ENCODE results near the gene VWCE.
A peak's percentile ranks its signal among the peaks of the same experiment; 100 is the strongest.

Gene VWCE, protein sequence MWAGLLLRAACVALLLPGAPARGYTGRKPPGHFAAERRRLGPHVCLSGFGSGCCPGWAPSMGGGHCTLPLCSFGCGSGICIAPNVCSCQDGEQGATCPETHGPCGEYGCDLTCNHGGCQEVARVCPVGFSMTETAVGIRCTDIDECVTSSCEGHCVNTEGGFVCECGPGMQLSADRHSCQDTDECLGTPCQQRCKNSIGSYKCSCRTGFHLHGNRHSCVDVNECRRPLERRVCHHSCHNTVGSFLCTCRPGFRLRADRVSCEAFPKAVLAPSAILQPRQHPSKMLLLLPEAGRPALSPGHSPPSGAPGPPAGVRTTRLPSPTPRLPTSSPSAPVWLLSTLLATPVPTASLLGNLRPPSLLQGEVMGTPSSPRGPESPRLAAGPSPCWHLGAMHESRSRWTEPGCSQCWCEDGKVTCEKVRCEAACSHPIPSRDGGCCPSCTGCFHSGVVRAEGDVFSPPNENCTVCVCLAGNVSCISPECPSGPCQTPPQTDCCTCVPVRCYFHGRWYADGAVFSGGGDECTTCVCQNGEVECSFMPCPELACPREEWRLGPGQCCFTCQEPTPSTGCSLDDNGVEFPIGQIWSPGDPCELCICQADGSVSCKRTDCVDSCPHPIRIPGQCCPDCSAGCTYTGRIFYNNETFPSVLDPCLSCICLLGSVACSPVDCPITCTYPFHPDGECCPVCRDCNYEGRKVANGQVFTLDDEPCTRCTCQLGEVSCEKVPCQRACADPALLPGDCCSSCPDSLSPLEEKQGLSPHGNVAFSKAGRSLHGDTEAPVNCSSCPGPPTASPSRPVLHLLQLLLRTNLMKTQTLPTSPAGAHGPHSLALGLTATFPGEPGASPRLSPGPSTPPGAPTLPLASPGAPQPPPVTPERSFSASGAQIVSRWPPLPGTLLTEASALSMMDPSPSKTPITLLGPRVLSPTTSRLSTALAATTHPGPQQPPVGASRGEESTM
- long read RNA-seq, partial matches to known transcripts, result 0 of 1 reads
- long read RNA-seq, other reads (novel, unspliced or antisense), result 1 of 1 reads

DNA sequence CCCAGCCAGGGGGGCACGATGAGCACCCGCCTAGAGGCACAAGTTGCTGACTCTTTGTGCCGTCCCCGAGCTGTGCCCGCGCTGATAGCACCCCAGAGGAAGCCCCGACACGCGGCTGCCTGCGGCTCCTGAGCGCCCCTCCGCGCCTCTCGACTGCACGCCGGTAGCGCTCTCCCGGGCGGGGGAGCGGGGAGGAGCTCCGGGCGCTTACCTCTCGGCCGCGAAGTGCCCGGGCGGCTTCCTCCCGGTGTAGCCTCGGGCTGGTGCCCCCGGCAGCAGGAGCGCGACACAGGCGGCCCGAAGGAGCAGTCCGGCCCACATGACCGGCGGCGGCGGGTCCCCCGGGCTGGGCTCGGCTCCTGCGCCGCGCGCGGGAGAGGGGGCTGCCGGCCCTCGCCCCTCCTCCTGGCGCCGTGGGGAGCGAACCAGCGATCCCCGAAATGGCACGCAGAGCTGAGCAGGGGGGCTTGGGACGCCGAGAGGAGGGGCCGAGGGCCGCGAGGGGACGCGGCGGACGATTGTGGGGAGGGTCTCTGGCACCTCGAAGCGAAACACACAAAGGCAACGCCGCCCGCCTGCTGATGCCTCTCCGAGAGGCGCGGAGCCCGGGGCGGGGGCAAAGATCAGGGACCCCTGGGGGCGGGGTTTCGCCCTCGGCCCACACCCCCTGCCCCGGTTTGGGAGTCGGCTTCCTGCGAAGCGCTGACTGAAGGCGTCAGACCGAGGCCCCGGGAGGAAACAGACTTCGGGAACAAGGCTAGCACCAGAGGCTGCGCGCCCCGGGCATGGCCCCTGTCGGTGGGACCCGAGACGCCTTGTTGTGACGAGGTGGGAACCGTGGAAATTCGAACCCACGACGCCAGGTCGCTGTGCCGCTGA lies at the start of gene VWCE:
Gene VWCE (minus strand): TSS at position 600 of the 879 bp plus-strand sequence. CDS start 279 bp downstream, at position 321.
- Histone ChIP-seq H3K27me3 (ENCODE audit: insufficient read depth, poor library complexity, severe bottlenecking) (peaks cover 13% of the 10 kb centered on the region), H3K27ac (replicated peaks) (no peak within 1 kb of the TSS), H3K4me3 (replicated peaks; ENCODE audit: insufficient read depth, low read length) (peak within 1 kb of the TSS; percentile 30)
- DNase-seq (ENCODE audit: low read depth in 1 of 2, low spot score in 1 of 2), result peak; percentile 55 to 64
- peak; percentile 16; the same call in 1 of the 2 replicates for TF ChIP-seq POLR2AphosphoS5 (IDR thresholded peaks at IDR 0.05; ENCODE audit: low read depth)
- TF ChIP-seq GABPA (IDR thresholded peaks at IDR 0.05; ENCODE audit: low read depth), result no peak

DNA sequence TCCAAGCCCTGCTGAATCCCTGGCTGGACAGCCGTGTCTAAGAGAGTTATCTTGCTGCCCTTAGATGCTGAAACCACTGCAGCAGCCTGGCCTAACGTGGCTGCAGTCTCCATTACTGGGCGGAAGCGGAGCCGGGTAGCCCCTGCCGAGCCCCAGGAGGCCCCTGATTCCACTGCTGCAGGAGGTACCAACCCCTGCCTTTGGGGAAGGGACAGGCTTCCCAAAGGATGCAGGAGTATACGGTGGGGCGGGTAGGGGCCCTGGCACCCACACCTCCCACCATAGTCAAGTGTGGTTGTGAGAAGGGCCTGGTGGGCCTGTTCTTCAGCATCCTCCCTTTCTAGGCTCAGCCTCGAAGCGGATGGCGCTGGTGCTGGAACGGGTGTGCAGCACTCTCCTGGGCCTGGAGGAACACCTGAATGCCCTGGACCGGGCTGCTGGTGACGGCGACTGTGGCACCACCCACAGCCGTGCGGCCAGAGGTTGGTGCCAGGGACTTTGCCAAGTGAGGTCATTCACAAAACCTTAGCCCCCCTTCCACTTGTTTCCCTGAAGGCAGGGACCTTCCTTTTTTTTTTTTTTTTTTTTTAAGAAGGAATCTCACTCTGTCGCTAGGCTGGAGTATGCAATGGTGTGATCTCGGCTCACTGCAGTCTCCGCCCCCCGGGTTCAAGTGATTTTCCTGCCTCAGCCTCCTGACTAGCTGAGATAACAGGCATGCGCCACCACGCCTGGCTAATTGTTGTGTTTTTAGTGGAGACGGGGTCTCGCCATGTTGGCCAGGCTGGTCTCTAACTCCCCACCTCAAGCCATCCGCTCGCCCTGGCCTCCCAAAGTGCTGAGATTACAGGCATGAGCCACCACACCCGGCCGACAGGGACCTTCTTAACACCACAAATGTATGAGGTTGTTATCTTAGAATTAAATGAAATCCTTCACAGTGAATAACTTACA lies 49.0 kb upstream of the VWCE start:
- no peak for DNase-seq (ENCODE audit: low read depth in 1 of 2, low spot score in 1 of 2)
- Histone ChIP-seq H3K27me3 (ENCODE audit: insufficient read depth, poor library complexity, severe bottlenecking) (no peaks in the 10 kb centered on the region), H3K27ac (replicated peaks) (no peak overlapping the region), H3K4me3 (replicated peaks; ENCODE audit: insufficient read depth, low read length) (no peak overlapping the region)
- no peak for TF ChIP-seq POLR2AphosphoS5 (IDR thresholded peaks at IDR 0.05; ENCODE audit: low read depth)
- TF ChIP-seq SPI1 (IDR thresholded peaks at IDR 0.05; ENCODE audit: borderline replicate concordance, low read depth), result no peak
- TF ChIP-seq, protein P1, sequence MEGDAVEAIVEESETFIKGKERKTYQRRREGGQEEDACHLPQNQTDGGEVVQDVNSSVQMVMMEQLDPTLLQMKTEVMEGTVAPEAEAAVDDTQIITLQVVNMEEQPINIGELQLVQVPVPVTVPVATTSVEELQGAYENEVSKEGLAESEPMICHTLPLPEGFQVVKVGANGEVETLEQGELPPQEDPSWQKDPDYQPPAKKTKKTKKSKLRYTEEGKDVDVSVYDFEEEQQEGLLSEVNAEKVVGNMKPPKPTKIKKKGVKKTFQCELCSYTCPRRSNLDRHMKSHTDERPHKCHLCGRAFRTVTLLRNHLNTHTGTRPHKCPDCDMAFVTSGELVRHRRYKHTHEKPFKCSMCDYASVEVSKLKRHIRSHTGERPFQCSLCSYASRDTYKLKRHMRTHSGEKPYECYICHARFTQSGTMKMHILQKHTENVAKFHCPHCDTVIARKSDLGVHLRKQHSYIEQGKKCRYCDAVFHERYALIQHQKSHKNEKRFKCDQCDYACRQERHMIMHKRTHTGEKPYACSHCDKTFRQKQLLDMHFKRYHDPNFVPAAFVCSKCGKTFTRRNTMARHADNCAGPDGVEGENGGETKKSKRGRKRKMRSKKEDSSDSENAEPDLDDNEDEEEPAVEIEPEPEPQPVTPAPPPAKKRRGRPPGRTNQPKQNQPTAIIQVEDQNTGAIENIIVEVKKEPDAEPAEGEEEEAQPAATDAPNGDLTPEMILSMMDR (IDR thresholded peaks at IDR 0.05; ENCODE audit: insufficient read depth, low read length), result no peak
- TF ChIP-seq GABPA (IDR thresholded peaks at IDR 0.05; ENCODE audit: low read depth), result no peak
- TF ChIP-seq, protein P2, sequence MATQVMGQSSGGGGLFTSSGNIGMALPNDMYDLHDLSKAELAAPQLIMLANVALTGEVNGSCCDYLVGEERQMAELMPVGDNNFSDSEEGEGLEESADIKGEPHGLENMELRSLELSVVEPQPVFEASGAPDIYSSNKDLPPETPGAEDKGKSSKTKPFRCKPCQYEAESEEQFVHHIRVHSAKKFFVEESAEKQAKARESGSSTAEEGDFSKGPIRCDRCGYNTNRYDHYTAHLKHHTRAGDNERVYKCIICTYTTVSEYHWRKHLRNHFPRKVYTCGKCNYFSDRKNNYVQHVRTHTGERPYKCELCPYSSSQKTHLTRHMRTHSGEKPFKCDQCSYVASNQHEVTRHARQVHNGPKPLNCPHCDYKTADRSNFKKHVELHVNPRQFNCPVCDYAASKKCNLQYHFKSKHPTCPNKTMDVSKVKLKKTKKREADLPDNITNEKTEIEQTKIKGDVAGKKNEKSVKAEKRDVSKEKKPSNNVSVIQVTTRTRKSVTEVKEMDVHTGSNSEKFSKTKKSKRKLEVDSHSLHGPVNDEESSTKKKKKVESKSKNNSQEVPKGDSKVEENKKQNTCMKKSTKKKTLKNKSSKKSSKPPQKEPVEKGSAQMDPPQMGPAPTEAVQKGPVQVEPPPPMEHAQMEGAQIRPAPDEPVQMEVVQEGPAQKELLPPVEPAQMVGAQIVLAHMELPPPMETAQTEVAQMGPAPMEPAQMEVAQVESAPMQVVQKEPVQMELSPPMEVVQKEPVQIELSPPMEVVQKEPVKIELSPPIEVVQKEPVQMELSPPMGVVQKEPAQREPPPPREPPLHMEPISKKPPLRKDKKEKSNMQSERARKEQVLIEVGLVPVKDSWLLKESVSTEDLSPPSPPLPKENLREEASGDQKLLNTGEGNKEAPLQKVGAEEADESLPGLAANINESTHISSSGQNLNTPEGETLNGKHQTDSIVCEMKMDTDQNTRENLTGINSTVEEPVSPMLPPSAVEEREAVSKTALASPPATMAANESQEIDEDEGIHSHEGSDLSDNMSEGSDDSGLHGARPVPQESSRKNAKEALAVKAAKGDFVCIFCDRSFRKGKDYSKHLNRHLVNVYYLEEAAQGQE (IDR thresholded peaks at IDR 0.05; ENCODE audit: insufficient replicate concordance, low read depth), result no peak

DNA sequence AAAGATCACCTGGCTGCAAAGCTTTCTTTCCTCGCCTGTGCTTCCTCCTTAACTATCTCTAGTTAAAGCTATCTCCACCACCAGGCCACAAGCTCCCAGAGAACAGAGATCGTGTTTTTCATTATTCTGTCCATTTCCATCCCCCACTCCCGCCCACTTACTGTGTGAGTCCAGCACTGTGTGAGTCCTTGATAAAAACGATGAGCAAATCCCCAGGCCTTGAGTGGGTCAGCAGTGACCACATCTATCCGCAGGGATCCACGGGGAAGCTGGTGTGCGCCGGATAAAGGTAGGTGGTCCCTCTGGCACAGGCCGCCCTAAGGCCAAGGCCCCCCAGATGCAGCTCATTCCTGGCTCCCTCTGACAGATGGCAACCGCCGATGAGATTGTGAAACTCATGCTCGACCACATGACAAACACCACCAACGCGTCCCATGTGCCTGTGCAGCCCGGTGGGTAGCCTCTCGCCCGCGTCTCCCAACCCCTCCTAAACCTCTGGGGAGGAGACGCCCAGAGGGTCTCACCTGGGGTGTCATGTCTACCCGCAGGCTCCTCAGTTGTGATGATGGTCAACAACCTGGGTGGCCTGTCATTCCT lies 47.2 kb upstream of the VWCE start:
- DNase-seq (ENCODE audit: low read depth in 1 of 2, low spot score in 1 of 2), result no peak
- H3K27ac ChIP-seq (replicated peaks), result no peak overlapping the region
- TF ChIP-seq POLR2AphosphoS5 (IDR thresholded peaks at IDR 0.05; ENCODE audit: low read depth) (no peak), SPI1 (IDR thresholded peaks at IDR 0.05; ENCODE audit: borderline replicate concordance, low read depth) (no peak), GABPA (IDR thresholded peaks at IDR 0.05; ENCODE audit: low read depth) (no peak)
- TF ChIP-seq, protein P1 (IDR thresholded peaks at IDR 0.05; ENCODE audit: insufficient read depth, low read length), result no peak
- TF ChIP-seq, protein P2 (IDR thresholded peaks at IDR 0.05; ENCODE audit: insufficient replicate concordance, low read depth), result no peak
- no peaks in the 10 kb centered on the region for H3K27me3 ChIP-seq (ENCODE audit: insufficient read depth, poor library complexity, severe bottlenecking)
- no peak overlapping the region for H3K4me3 ChIP-seq (replicated peaks; ENCODE audit: insufficient read depth, low read length)

Data from HL-60 (cell line).